ENCODE measurements around the gene ERBB3.

GRCh38 chr12:56114084-56114483, 34.1 kb downstream of the ERBB3 start:
- TF ChIP-seq CTCF (conservative IDR thresholded peaks at IDR 0.05; ENCODE audit: low read length), result no peak
- TF ChIP-seq EZH2phosphoT487 (IDR thresholded peaks at IDR 0.05; ENCODE audit: borderline replicate concordance, low read depth, low read length), result no peak
